ENCODE results near the gene ADAMTSL2. TPM values are rescaled to one million over a fixed set of nuclear protein-coding genes. Genes with fewer than 3 reads are reported as not detected.

Gene ADAMTSL2
- total and polyA plus RNA-seq, 4 donors = 1.8 to 18.2 (median 7.7) TPM

DNA sequence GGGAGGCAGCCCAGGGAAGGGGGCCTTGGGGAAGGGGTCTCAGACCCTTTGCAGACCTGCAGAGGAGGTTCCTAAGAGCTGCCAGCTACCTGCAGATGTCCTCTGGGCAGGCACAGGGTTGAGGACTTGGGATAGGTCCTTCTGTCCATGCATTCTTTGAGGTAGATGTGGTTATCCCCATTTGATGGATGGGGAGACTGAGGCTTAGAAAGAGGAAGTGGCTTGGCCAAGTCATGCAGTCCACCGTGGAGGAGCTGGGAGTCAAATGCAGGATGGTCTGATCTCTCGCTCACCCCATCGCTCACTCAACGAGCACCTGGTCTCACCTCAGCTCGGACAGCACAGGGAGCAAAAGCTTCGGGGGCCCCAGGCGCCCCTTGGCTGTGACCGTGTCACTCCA, 20.2 kb downstream of the ADAMTSL2 start:
- 94% methylated on average over 8 of the region's 8 CpGs for WGBS
- Histone ChIP-seq H3K4me1 (ENCODE audit: control insufficient read depth in 4 of 4, insufficient read depth in 4 of 4, low read length in 3 of 4) (peaks cover 0 to 7% (median 2%) of the 10 kb centered on the region in 4 donors), H3K36me3 (ENCODE audit: control insufficient read depth in 4 of 4, insufficient read depth in 3 of 4, low read depth in 1 of 4, low read length in 3 of 4) (peaks cover 0 to 19% (median 5%) of the 10 kb centered on the region in 4 donors), H3K9me3 (ENCODE audit: control insufficient read depth in 4 of 4, low read length in 3 of 4) (no peaks in the 10 kb centered on the region), H3K27me3 (ENCODE audit: control insufficient read depth in 4 of 4, insufficient read depth in 4 of 4, low read length in 3 of 4) (no peaks in the 10 kb centered on the region), H3K27ac (ENCODE audit: low read depth in 1 of 2, low read length in 2 of 2) (no peak overlapping the region), H3K4me3 (ENCODE audit: low read depth in 1 of 3, low read length in 3 of 3) (no peak overlapping the region), H3K9ac (ENCODE audit: low read depth in 1 of 2, low read length in 2 of 2) (no peak overlapping the region)
- no peak for TF ChIP-seq JUND (IDR thresholded peaks at IDR 0.05)
- no peak for TF ChIP-seq SP1 (IDR thresholded peaks at IDR 0.05)
- TF ChIP-seq, protein P1, sequence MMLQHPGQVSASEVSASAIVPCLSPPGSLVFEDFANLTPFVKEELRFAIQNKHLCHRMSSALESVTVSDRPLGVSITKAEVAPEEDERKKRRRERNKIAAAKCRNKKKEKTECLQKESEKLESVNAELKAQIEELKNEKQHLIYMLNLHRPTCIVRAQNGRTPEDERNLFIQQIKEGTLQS (IDR thresholded peaks at IDR 0.05) = no peak
- TF ChIP-seq, protein P2, sequence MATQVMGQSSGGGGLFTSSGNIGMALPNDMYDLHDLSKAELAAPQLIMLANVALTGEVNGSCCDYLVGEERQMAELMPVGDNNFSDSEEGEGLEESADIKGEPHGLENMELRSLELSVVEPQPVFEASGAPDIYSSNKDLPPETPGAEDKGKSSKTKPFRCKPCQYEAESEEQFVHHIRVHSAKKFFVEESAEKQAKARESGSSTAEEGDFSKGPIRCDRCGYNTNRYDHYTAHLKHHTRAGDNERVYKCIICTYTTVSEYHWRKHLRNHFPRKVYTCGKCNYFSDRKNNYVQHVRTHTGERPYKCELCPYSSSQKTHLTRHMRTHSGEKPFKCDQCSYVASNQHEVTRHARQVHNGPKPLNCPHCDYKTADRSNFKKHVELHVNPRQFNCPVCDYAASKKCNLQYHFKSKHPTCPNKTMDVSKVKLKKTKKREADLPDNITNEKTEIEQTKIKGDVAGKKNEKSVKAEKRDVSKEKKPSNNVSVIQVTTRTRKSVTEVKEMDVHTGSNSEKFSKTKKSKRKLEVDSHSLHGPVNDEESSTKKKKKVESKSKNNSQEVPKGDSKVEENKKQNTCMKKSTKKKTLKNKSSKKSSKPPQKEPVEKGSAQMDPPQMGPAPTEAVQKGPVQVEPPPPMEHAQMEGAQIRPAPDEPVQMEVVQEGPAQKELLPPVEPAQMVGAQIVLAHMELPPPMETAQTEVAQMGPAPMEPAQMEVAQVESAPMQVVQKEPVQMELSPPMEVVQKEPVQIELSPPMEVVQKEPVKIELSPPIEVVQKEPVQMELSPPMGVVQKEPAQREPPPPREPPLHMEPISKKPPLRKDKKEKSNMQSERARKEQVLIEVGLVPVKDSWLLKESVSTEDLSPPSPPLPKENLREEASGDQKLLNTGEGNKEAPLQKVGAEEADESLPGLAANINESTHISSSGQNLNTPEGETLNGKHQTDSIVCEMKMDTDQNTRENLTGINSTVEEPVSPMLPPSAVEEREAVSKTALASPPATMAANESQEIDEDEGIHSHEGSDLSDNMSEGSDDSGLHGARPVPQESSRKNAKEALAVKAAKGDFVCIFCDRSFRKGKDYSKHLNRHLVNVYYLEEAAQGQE (IDR thresholded peaks at IDR 0.05) = no peak
- TF ChIP-seq TAF1 (conservative IDR thresholded peaks at IDR 0.05) = no peak
- TF ChIP-seq, protein P3, sequence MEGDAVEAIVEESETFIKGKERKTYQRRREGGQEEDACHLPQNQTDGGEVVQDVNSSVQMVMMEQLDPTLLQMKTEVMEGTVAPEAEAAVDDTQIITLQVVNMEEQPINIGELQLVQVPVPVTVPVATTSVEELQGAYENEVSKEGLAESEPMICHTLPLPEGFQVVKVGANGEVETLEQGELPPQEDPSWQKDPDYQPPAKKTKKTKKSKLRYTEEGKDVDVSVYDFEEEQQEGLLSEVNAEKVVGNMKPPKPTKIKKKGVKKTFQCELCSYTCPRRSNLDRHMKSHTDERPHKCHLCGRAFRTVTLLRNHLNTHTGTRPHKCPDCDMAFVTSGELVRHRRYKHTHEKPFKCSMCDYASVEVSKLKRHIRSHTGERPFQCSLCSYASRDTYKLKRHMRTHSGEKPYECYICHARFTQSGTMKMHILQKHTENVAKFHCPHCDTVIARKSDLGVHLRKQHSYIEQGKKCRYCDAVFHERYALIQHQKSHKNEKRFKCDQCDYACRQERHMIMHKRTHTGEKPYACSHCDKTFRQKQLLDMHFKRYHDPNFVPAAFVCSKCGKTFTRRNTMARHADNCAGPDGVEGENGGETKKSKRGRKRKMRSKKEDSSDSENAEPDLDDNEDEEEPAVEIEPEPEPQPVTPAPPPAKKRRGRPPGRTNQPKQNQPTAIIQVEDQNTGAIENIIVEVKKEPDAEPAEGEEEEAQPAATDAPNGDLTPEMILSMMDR (IDR thresholded peaks at IDR 0.05; ENCODE audit: low read depth, low read length, missing input control) = no peak
- TF ChIP-seq EGR1 (IDR thresholded peaks at IDR 0.05; ENCODE audit: low read depth in 2 of 2) = no peak
- TF ChIP-seq, protein P4, sequence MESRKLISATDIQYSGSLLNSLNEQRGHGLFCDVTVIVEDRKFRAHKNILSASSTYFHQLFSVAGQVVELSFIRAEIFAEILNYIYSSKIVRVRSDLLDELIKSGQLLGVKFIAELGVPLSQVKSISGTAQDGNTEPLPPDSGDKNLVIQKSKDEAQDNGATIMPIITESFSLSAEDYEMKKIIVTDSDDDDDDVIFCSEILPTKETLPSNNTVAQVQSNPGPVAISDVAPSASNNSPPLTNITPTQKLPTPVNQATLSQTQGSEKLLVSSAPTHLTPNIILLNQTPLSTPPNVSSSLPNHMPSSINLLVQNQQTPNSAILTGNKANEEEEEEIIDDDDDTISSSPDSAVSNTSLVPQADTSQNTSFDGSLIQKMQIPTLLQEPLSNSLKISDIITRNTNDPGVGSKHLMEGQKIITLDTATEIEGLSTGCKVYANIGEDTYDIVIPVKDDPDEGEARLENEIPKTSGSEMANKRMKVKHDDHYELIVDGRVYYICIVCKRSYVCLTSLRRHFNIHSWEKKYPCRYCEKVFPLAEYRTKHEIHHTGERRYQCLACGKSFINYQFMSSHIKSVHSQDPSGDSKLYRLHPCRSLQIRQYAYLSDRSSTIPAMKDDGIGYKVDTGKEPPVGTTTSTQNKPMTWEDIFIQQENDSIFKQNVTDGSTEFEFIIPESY (IDR thresholded peaks at IDR 0.05) = no peak
- TF ChIP-seq, protein P5, sequence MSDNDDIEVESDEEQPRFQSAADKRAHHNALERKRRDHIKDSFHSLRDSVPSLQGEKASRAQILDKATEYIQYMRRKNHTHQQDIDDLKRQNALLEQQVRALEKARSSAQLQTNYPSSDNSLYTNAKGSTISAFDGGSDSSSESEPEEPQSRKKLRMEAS (IDR thresholded peaks at IDR 0.05) = no peak
- no peak for TF ChIP-seq NR2F2 (IDR thresholded peaks at IDR 0.05)
- no peak for TF ChIP-seq FOXA1 (IDR thresholded peaks at IDR 0.05)
- no peak for TF ChIP-seq FOXA2 (IDR thresholded peaks at IDR 0.05)
- no peak for TF ChIP-seq RXRA (IDR thresholded peaks at IDR 0.05)
- TF ChIP-seq HNF4A (conservative IDR thresholded peaks at IDR 0.05) = no peak
- TF ChIP-seq GABPA (IDR thresholded peaks at IDR 0.05 in 1 of 2, conservative IDR thresholded peaks at IDR 0.05 in 1 of 2) = no peak
- TF ChIP-seq HNF4G (IDR thresholded peaks at IDR 0.05) = no peak
- no peak for DNase-seq (ENCODE audit: low spot score)

DNA sequence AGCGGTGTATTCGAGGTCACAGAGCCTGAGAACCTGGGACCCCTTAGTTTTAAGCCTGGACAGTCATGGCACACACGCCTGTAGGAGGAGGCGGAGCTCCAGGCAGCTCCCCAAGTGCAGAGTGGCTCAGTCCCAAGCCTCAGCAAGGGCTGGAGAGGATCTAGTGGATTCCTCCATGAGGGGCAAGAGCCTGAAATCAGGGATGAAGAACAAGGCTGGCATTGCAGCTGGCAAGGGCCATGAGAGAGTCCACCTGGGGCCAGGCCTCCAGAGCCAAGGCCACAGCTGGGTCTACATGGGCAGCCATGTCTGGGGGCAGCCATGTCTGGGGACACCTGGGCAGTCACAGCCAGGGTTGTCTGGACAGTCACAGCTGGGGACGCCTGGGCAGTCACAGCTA, 21.9 kb downstream of the ADAMTSL2 start:
- Histone ChIP-seq H3K27me3 (ENCODE audit: control insufficient read depth in 4 of 4, insufficient read depth in 4 of 4, low read length in 3 of 4) (no peaks in the 10 kb centered on the region), H3K36me3 (ENCODE audit: control insufficient read depth in 4 of 4, insufficient read depth in 3 of 4, low read depth in 1 of 4, low read length in 3 of 4) (peaks cover 0 to 14% (median 1%) of the 10 kb centered on the region in 4 donors), H3K9ac (ENCODE audit: low read depth in 1 of 2, low read length in 2 of 2) (no peak overlapping the region), H3K27ac (ENCODE audit: low read depth in 1 of 2, low read length in 2 of 2) (no peak overlapping the region), H3K9me3 (ENCODE audit: control insufficient read depth in 4 of 4, low read length in 3 of 4) (no peaks in the 10 kb centered on the region), H3K4me1 (ENCODE audit: control insufficient read depth in 4 of 4, insufficient read depth in 4 of 4, low read length in 3 of 4) (peaks cover 0 to 7% (median 2%) of the 10 kb centered on the region in 4 donors), H3K4me3 (ENCODE audit: low read depth in 1 of 3, low read length in 3 of 3) (no peak overlapping the region)
- no peak for DNase-seq (ENCODE audit: low spot score)
- WGBS = 93% methylated on average over 5 of the region's 5 CpGs
- TF ChIP-seq RAD21 (IDR thresholded peaks at IDR 0.05) = no peak
- no peak for TF ChIP-seq FOXA1 (IDR thresholded peaks at IDR 0.05)
- TF ChIP-seq, protein P3 (IDR thresholded peaks at IDR 0.05; ENCODE audit: low read depth, low read length, missing input control) = no peak
- no peak for TF ChIP-seq TAF1 (conservative IDR thresholded peaks at IDR 0.05)
- no peak for TF ChIP-seq HNF4A (conservative IDR thresholded peaks at IDR 0.05)
- TF ChIP-seq SP1 (IDR thresholded peaks at IDR 0.05) = no peak
- no peak for TF ChIP-seq EGR1 (IDR thresholded peaks at IDR 0.05; ENCODE audit: low read depth in 2 of 2)
- TF ChIP-seq NR2F2 (IDR thresholded peaks at IDR 0.05) = no peak
